K562 (cell line): ENCODE data around the gene SPOUT1. TPM values are rescaled to one million over a fixed set of nuclear protein-coding genes. Genes with fewer than 3 reads are reported as not detected.

Experiments used
- EGR1 ChIP-seq: fragments of 450-650 bp; conservative IDR thresholded peaks from 2 replicates; pipeline ENCODE4 v1.6.1; 2017; ENCODE audit warnings: mild to moderate bottlenecking
- KAT7 ChIP-seq: sonication (generic); formaldehyde crosslinking; IDR thresholded peaks from 2 replicates; pipeline ENCODE4 v1.8.0; 2022; ENCODE audit warnings: missing genetic modification reagents, mild to moderate bottlenecking, borderline replicate concordance
- MGA ChIP-seq: fragments of 450-650 bp; IDR thresholded peaks from 2 replicates; pipeline ENCODE4 v1.6.1; 2016; ENCODE audit warnings: mild to moderate bottlenecking, moderate library complexity
- NFE2 ChIP-seq: IDR thresholded peaks from 2 replicates; pipeline ENCODE4 v1.6.1; 2014; ENCODE audit warnings: antibody characterized with exemption, low read depth
- RAD51 ChIP-seq: fragments of 450-650 bp; IDR thresholded peaks from 2 replicates; pipeline ENCODE4 v1.7.1; 2016; ENCODE audit warnings: low read depth, mild to moderate bottlenecking, borderline replicate concordance
- RNF2 ChIP-seq: sonication (generic); IDR thresholded peaks from 2 replicates; pipeline ENCODE4 v1.6.1; 2016
- SAP30 ChIP-seq: fragments of 200-600 bp; sonication (generic); IDR thresholded peaks from 2 replicates; pipeline ENCODE4 v1.6.1; 2012; ENCODE audit warnings: borderline replicate concordance, low read depth, mild to moderate bottlenecking, moderate library complexity, low read length, control low read depth, inconsistent platforms; ENCODE audit not compliant: insufficient read depth, poor library complexity, severe bottlenecking
- STAT5B ChIP-seq: fragments of 250-450 bp; sonication (Bioruptor Pico); IDR thresholded peaks from 2 replicates; pipeline ENCODE4 v1.8.0; 2021; ENCODE audit warnings: mild to moderate bottlenecking, inconsistent platforms
- TAF1 ChIP-seq: IDR thresholded peaks from 2 replicates; pipeline ENCODE4 v1.6.1; 2011; ENCODE audit warnings: mild to moderate bottlenecking, low read length, moderate library complexity; ENCODE audit not compliant: insufficient read depth, control insufficient read depth, severe bottlenecking; ENCODE audit errors: extremely low read depth
- TRIM24 ChIP-seq, 2 experiments: fragments of 450-650 bp; IDR thresholded peaks; 2 replicates each; pipeline ENCODE4 v1.6.1; 2016
- ZBTB12 ChIP-seq: fragments of 250-450 bp; sonication (Bioruptor Pico); IDR thresholded peaks from 2 replicates; pipeline ENCODE4 v1.4.0; 2020
- ZKSCAN1 ChIP-seq: fragments of 150-350 bp; IDR thresholded peaks from 2 replicates; pipeline ENCODE4 v1.6.1; 2016; ENCODE audit warnings: low read depth, low read length
- ZNF311 ChIP-seq: fragments of 250-450 bp; sonication (Bioruptor Pico); IDR thresholded peaks from 2 replicates; pipeline ENCODE4 v1.4.0; 2020; ENCODE audit warnings: mild to moderate bottlenecking, moderate library complexity
- polyA plus RNA-seq, 8 experiments: library from polyadenylated mRNA; depleted of rRNA in 4 of 8; stranded (reverse) in 5 of 8; unstranded in 3 of 8; fragments of >200 nt; fragmentation: Nextera tagmentation in 2 of 8; fragmentation: Illumina TruSeq in 1 of 8; extraction: Ambion mirVana in 2 of 8; extraction: Trizol in 1 of 8; gene quantifications; 2 replicates each; pipeline versions ENCODE4 v1.2.1 to v1.2.3, GENCODE V29; 2011 to 2014; ENCODE audit warnings: inconsistent platforms in 1 of 8, missing spikeins in 1 of 8
- total RNA-seq, 7 experiments: library from RNA; depleted of rRNA in 6 of 7; stranded (reverse); fragments of >200 nt in 6 of 7; fragmentation: Illumina TruSeq in 2 of 7; extraction: Trizol in 2 of 7; gene quantifications; 2 replicates each; pipeline versions ENCODE4 v1.2.1 to v1.2.3, GENCODE V29; 2011 to 2021; ENCODE audit warnings: low replicate concordance in 1 of 7

Gene SPOUT1
- total and polyA plus RNA-seq, 9 of the 15 experiments (the other 6 are each of a cell fraction or from before 2014, with no cell fraction given) = 10.6 to 121 (median 37.4) TPM

GRCh38 chr9:128786681-128787601 lies 42.7 kb downstream of the SPOUT1 start, which contains the start of gene TBC1D13 (continued):
- TF ChIP-seq TAF1 (peak; percentile 90), KAT7 (CRISPR knock-in tag) (peak; percentile 49; the same call in 1 of the 2 replicates), STAT5B (CRISPR knock-in tag) (no peak), SAP30 (peak; percentile 72), EGR1 (peak; percentile 82), NFE2 (0 out of 2 replicates have a peak, but pooled peaks have one; percentile 27), RNF2 (peak; percentile 84; the same call in 1 of the 2 replicates), RAD51 (peak; percentile 95), TRIM24 (IDR thresholded peaks at IDR 0.05) (peak; percentile 57 to 95; a peak in 3 of 4 replicates), ZKSCAN1 (peak; percentile 70; the same call in 1 of the 2 replicates), ZBTB12 (CRISPR knock-in tag) (no peak), ZNF311 (CRISPR knock-in tag) (no peak), MGA (peak; percentile 99)
